Neural cell (in vitro differentiated cells): ENCODE data around the gene COL2A1.

Source experiments
- EP300 ChIP-seq: fragments of 450-650 bp; conservative IDR thresholded peaks from 2 replicates; pipeline ENCODE4 v1.6.1; 2014; ENCODE audit warnings: antibody characterized with exemption, mild to moderate bottlenecking, moderate library complexity; ENCODE audit not compliant: poor library complexity, severe bottlenecking
- RAD21 ChIP-seq: fragments of 450-650 bp; conservative IDR thresholded peaks from 2 replicates; pipeline ENCODE4 v1.6.1; 2014; ENCODE audit warnings: antibody characterized with exemption, mild to moderate bottlenecking, moderate library complexity
- SMC3 ChIP-seq: fragments of 450-650 bp; conservative IDR thresholded peaks from 2 replicates; pipeline ENCODE4 v1.6.1; 2014; ENCODE audit warnings: antibody characterized with exemption, mild to moderate bottlenecking, moderate library complexity; ENCODE audit not compliant: poor library complexity
- TAF1 ChIP-seq: IDR thresholded peaks from 2 replicates; pipeline ENCODE4 v1.6.1; 2012; ENCODE audit warnings: low read depth
- TF ChIP-seq, protein P1 (sequence below): fragments of 450-650 bp; IDR thresholded peaks from 2 replicates; pipeline ENCODE4 v1.5.1; 2014; ENCODE audit warnings: antibody characterized with exemption, mild to moderate bottlenecking, moderate library complexity; ENCODE audit not compliant: poor library complexity, severe bottlenecking
- TF ChIP-seq, protein P2 (sequence below): IDR thresholded peaks from 2 replicates; pipeline ENCODE4 v1.6.1; 2012; ENCODE audit warnings: borderline replicate concordance

DNA sequence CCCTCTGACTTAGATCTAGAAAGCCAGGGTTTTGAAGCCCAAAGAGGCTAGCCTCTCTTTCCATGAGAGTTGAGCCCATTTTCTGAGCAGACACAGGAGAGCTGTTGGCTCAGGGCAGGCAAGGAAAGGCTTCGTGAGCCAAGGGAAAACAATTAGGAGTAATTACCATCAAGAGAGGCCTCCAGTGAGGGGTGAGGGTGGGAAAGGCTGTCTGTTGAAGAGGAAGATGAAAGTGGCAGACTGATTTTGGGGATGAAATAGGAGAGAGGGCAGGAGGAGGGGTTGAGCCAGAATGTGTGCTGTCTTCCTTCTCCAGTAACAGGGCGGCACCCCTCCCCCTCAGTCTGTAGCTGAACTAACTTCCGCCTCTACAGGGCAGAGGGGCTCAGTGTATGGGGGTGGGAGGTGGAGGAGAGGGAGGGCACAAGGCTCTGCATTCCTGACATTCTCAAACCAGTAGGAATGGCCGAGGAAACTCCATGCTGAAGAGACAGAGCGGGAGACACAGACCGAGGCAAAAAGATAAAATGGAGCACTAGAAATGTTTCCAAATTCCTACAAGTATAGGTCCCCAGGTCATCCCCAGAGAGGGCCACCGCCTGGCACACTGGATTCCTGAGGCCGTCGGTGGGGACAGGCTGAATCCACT is 33.1 kb upstream of the COL2A1 start:
- TF ChIP-seq TAF1: no peak
- TF ChIP-seq RAD21: no peak
- TF ChIP-seq SMC3: no peak
- TF ChIP-seq, protein P1, sequence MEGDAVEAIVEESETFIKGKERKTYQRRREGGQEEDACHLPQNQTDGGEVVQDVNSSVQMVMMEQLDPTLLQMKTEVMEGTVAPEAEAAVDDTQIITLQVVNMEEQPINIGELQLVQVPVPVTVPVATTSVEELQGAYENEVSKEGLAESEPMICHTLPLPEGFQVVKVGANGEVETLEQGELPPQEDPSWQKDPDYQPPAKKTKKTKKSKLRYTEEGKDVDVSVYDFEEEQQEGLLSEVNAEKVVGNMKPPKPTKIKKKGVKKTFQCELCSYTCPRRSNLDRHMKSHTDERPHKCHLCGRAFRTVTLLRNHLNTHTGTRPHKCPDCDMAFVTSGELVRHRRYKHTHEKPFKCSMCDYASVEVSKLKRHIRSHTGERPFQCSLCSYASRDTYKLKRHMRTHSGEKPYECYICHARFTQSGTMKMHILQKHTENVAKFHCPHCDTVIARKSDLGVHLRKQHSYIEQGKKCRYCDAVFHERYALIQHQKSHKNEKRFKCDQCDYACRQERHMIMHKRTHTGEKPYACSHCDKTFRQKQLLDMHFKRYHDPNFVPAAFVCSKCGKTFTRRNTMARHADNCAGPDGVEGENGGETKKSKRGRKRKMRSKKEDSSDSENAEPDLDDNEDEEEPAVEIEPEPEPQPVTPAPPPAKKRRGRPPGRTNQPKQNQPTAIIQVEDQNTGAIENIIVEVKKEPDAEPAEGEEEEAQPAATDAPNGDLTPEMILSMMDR: no peak
- TF ChIP-seq, protein P2, sequence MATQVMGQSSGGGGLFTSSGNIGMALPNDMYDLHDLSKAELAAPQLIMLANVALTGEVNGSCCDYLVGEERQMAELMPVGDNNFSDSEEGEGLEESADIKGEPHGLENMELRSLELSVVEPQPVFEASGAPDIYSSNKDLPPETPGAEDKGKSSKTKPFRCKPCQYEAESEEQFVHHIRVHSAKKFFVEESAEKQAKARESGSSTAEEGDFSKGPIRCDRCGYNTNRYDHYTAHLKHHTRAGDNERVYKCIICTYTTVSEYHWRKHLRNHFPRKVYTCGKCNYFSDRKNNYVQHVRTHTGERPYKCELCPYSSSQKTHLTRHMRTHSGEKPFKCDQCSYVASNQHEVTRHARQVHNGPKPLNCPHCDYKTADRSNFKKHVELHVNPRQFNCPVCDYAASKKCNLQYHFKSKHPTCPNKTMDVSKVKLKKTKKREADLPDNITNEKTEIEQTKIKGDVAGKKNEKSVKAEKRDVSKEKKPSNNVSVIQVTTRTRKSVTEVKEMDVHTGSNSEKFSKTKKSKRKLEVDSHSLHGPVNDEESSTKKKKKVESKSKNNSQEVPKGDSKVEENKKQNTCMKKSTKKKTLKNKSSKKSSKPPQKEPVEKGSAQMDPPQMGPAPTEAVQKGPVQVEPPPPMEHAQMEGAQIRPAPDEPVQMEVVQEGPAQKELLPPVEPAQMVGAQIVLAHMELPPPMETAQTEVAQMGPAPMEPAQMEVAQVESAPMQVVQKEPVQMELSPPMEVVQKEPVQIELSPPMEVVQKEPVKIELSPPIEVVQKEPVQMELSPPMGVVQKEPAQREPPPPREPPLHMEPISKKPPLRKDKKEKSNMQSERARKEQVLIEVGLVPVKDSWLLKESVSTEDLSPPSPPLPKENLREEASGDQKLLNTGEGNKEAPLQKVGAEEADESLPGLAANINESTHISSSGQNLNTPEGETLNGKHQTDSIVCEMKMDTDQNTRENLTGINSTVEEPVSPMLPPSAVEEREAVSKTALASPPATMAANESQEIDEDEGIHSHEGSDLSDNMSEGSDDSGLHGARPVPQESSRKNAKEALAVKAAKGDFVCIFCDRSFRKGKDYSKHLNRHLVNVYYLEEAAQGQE: no peak
- no peak for TF ChIP-seq EP300
